Right ventricle myocardium inferior (tissue), 1 donor: Measurements from ENCODE around the gene STAC2. TPM values are rescaled to one million over a fixed set of nuclear protein-coding genes. Genes with fewer than 3 reads are reported as not detected.

Source experiments
- ATAC-seq: fragments of 200-7000 bp; cut with Tn5 transposase; one replicate; pipeline ENCODE4 v1.9.1; 2020; ENCODE audit warnings: mild to moderate bottlenecking, moderate library complexity
- DNase-seq: peaks from one replicate; pipeline ENCODE4 v3.0.0; 2021; ENCODE audit errors: missing footprints
- intact Hi-C: fragments of 100-400 bp; cut with DNase I; formaldehyde crosslinking; loops from one replicate; pipeline ENCODE4 v1.11.0; 2022
- total RNA-seq: library from RNA; stranded (reverse); fragmentation: NEBNext Ultra II Directional; extraction: Animal tissue kit (Norgen Biotek cat#: 25700); gene quantifications from one replicate; pipeline ENCODE4 v1.2.1, GENCODE V29; 2021
- donor health status: DM: no; HTN: yes; CAD: no; lungs with severe emphysema.

Gene STAC2
- total RNA-seq, 1 donor from 2014 or later: 2.9 TPM

DNA sequence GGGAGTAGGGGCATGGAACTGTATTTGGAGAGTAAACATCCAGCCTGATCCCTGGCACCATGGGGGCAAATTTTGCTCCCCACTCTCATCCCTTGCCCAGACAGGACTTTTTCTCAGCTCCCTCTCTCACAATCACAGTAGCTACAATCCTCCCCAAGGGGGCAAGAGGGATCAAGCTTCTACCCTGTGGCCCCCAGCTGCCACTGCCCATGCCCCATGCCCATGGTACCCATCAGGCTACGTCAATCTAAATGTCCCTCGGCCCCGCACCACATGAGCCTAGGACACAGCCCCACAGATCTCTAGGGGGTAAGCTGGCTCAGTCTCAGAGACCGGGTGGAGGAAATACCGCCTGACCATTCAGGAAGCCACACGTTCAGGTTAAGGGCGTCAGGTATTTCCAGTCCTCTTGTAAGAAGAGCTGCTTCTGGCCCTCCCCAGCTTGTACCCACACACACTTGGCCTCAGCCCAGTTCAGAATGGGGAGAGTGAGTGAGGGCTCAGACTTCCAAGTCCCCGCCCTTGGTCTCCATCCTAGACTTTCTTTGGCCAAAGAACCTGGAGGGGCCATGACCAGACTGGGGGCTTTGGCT is 30.1 kb downstream of the STAC2 start:
- intact Hi-C loops: no loop called here
- DNase-seq (peak; percentile 55), ATAC-seq (no peak)

DNA sequence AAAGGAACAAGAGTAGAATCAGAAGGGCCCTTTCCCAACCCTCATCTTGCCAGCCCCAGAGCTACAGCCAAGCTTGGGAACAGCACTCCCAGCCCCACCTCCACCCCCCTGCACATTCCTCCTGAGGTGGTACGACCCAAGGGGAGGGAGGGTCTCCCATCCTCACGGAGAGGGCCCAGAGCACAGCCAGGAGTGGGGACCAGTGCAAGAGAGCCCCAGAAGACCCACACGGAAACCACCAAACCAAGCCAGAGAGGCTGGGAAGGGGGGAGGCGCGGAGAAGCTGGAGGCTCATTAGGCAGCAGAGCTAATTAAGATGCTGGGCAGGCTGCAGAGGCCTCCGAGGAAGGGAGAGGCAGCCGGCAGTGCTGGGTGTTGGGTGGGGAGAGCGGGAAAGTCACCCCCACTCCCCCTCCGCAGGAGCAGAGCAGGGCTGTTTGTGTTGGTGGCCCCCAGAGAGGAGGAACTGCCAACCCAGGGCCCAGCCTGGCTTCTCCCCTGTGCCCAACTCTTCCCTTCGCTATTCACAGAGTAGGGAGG is 30.7 kb downstream of the STAC2 start:
- DNase-seq: peak; percentile 7
- ATAC-seq: no peak
- intact Hi-C loops: no loop called here

DNA sequence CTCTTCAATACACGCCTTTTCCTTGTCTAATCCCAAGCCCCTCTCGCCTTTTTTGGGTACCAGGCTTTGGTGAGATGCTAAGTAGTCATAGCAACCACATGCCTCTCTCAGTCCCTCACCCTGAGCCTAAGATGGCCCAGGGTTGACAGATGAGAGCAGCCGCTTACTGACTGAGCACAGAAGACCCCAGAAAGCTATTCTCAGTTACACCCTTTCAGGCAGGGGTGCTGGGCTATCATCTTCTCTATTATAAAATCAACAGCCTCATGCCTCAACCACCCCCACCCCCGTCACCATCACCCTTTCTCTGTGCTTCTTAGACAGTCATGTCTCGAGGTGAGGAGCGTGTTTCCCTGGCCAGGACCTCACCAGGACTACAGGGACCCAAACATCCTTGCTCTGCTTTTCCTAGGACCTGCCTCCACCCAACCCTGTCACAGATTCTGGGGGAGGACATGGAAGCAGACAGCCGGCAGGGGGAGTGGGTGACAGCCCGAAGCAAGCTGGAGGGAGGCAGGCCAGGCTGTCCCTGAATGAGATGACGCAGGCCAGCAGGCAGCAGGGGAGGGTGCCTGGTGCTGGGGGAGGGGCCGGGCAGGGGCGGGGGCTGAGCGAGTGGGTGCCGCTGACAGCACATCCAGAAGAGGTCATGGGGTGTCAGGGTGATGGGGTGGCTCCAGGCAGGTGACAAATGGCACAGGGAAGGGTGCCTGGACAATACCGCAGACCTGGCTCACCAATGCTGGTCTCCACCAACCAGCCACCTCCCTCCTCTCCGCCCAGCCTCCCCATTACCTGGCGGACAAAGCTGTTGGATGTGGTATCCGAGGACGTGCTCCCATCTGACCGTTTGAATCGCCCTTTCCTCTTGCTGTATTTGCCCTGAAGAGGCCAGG is 31.4 kb downstream of the STAC2 start:
- intact Hi-C loops: no loop called here
- ATAC-seq: peak; percentile 52
- peak; percentile 75 for DNase-seq

DNA sequence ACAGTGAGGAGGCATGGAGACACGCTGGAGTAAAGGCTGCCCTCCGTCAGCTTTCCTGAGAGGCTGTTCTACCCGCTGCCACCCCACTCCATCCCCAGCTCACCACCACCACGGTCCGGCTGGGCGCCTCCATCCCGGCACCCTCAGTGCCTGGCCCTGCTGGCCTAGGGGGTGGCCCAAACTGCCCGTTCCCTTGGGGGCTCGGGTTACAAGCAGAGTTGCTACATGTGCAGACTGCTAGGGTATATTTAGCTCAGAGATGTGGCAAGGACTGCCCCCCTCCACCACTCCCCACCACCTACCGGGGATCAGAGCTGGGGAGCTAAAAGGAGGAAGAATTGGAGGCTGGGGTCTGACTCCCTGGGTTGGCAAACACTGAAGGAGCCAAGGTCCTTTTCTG is 32.4 kb downstream of the STAC2 start:
- DNase-seq: peak; percentile 37
- no peak for ATAC-seq

DNA sequence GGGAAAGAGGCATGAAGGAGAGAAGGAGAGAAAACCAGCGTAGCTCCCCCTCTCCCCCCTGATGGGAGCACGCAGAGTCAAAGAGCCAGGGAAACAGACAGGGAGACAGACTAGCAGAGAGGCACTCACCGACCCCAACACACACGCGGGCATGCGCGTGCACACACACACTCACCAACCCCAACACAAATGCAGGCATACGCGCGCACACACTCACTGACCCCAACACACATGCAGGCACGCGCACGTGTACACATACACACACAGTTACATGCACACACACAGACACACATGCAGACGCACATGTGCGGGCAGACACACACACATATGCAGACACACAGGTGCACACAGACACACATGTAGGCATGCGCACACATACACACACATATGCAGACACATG is 32.8 kb downstream of the STAC2 start:
- intact Hi-C loops: no loop called here
- no peak for ATAC-seq
- DNase-seq: peak; percentile 77

More for the DNA sequence above, 32.4 kb downstream of the STAC2 start:
- intact Hi-C loops: no loop called here

DNA sequence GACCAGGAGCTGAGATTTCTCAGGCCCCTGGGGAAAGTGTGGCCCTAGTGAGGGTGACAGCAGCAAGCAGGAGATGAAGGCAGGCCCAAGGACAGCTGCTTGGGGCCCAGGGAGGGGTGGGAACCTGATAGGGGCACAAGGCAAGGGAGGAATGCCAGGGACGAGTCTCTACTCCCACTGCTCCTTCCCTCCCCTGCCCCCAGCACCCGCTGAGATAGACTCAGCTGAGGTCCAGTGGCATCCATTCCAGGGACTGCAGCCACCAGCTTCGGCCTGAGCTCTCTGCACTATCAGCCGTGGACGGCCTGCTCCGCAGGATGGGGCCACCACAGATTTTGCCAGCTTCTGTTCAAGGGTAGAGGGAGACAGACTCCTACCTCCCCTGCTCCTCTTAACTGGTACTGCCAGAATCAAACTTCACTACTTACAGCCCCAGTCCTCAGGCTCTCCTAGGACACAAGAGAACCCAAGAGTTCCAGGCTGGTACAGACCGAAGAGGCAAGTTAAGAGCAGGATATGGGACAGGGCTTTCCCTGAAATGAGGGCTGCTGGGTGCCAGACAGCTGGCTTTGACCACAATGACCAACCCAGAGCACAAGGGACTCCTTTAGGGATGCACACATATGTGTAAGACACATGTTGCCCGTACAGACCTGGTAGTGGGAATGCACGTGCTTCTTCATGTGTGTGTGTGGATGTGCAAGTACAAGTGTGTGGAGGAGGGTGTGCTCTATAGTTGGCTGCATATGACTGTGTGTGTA is 33.8 kb downstream of the STAC2 start:
- intact Hi-C loops: no loop called here
- peak; percentile 20 for DNase-seq
- ATAC-seq: no peak

DNA sequence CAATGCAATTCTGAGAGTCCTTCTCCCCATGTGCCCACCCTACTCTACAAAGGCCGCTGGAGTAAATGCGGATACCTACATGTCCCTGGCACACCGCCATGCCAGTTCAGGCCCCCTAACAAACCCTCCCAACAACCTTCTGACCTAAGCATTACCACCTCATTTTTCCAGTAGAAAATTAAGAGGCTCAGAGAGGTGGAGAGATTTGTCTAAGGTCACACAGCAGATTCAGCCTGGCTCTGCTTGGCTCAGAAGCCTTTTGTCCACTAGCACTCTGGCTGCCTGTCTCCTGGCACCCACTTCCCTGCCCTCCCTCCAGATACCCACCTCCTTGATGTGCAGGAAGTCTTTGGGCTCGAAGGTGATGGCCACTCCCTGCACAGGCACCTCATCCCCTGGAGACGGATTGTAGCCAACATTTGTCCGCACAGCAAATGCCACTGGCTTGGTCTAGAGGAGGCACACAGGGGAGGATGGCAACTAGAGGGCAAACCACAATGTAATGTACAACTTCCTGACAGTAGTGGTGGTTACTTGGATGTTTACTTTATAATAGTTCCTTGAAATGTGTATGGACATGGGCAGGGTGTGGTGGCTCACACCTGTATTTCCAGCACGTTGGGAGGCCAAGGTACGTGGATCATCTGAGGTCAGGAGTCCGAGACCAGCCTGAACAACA is 38.5 kb downstream of the STAC2 start:
- DNase-seq (no peak), ATAC-seq (no peak)
- intact Hi-C loops: no loop called here

DNA sequence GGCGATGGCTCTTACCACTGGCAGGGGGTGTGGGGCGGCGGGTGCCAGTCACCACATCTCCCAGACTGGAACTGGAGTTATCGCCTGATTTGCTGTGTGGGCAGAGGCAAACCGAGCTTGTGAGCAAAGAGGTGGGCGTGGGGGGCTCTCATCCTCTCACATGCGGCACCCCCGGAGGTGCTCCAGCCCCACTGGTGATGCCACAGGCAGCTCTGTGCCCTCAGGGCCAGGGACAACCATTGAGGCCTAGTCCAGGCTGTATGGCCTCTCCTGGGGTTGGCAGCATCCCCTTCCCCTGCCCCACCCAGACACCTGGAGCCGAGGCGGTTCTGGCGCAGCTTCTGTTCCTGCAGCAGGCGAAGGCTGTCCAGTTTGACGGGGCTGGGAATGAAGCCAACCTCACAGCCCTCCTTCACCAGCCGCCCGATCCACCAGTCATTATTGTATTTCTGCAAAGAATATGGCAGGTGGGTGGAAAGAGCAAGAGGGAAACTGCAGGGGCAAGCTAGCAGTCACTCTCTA is 39.2 kb downstream of the STAC2 start:
- intact Hi-C loops: no loop called here
- DNase-seq (no peak), ATAC-seq (no peak)

DNA sequence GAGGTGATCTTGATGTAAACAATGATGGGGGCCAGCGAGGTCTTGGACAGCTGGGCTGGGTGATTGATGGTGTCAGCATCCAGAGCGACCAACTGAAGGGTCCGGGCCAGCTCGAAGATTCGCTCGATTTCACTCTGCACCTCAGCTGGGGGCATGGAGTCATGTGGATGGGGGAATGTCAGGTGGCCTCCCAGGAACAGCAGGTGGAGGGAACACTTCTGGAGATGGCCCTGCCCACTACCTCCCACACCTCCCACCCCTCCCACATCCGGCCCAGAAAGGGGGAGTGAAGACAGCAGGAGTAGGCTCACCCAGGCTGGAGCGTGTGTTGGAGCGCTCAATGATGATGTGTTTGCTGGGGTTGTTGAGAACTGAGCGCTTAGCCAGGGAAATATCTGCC is 42.0 kb downstream of the STAC2 start:
- no peak for DNase-seq
- ATAC-seq: no peak
- intact Hi-C loops: no loop called here

DNA sequence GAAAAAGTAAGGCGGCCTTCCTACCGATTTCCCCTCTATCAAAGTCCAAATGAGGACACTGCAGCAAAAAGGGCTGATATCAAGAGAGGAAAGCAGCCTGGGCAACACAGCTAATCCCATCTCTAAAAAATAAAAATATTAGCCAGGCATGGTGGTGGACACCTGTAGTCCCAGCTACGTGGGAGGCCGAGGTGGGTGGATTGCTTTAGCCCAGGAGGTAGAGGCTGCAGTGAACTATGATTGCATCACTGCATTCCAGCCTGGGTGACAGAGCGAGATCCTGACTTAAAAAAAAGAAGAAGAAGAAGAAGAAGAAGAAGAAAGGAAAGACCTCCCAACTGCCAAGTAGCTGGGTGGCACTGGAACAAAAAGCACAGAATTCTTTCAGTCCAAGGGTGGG is 42.7 kb downstream of the STAC2 start:
- DNase-seq (no peak), ATAC-seq (no peak)
- intact Hi-C loops: no loop called here

DNA sequence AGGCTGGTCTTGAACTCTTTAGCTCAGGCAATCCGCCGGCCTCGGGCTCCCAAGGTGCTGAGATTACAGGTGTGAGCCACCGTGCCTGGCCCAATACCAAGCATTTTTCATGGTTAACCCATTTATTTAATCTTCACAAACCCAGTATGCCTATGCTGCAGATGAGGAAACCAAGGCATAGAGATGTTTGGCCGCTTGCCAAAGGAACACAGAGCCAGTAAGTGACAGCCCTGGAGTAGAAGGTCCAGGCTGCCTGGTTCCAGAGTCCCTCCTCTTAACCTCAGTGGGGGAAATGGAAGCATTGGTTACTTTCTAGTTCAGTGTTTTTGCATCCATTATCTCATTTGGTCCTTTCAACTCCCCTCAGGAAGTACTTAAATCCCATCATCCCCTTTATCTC is 44.4 kb downstream of the STAC2 start:
- no peak for ATAC-seq
- intact Hi-C loops: no loop called here

DNA sequence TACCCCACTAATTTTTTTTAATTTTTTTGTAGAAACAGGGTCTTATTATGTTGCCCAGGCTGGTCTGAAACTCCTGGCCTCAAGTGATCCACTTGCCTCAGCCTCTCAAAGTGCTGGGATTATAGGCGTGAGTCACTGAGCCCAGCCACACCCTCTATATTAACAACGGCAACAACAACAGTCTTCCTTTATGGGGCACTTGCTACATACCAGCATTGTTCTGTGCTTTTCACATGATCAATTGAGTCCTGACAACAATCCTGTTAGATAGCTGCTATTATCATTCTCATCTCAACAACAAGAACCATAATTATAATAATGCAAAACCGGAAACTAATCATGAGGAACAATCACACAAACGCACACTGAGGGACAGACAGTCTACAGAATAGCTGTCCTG is 47.2 kb downstream of the STAC2 start:
- DNase-seq: no peak
- intact Hi-C loops: no loop called here
- ATAC-seq: no peak

More for the DNA sequence above, 44.4 kb downstream of the STAC2 start:
- DNase-seq: no peak

DNA sequence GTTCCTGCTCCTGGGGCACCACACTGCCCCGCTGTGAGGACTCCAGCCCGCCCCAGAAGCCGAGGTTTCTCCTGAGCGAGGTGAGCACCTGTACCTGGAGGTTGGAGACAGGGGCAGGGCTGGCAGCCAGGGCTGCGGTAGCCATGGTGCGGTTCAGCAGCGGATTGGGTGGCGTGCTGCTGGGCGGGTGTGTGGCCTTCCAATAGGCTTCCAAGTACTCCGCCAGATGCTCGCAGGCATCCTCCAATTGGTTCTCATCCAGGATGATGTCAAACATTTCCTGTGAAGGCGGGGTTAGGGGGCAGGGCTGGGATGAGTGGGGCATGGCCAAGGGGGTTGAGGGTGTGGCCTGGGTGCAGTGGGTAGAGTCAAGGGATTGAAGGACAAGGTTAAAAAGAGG is 48.5 kb downstream of the STAC2 start:
- intact Hi-C loops: no loop called here
- ATAC-seq (no peak), DNase-seq (no peak)

DNA sequence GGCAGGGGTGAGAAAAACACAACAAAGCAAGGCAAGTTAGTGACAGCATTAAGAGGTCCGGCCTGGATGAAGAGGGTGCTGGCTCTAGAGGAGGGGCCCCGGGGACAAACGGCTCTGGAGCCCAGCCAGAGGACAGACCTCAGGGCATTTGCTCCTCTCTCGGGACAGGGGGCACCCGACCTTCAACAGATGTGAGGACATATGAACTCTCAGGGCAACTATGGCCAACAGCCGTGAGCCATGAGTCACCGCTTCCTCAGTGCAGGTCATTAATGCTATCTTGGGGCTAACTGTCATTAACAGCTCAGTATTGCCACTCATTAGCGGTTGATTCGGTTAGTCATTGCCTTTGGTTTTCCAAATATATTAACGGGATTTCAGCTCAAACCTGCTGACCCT is 50.1 kb downstream of the STAC2 start:
- ATAC-seq (no peak), DNase-seq (no peak)
- intact Hi-C loops: loop anchor here (1.0 kb wide), 1 partner anchor 194 kb away; no protein-coding TSS in a partner anchor

DNA sequence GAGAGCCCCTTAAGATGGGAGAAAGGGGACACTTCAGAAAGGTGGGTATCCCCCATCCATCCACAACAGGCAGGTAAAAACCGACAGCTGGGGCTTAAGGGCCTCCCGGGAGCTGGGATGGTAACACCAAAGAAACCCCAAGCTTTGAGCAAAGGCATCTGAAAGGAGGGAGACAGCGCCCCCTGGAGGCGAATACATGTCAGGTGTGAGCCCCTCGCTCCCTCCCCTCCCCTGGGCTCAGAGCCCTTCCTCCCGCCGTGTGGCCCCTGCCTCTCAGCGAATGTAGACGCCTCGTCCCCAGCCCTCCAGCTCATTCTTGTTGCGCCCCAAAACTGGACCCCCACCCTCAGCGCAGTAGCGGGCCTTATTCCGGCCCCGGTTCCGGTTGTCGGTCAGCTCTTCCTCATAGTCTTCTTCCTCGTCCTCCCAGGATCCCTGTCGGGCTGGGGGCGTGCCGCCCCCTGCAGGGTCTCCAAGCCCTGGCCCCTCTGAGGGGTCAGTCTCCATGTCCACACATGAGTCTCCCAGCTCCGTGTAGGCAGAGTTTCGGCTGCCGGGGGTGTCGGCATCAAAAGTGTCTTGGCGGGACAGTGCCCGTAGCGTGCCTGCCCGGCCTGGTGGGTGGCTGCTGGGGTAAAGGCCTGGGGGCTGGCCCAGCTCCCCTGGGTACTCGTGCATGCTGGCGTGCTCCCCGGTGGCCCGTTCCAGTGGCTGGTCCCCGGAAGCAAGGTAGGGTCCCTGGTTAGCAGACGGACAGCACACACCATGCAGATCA is 50.6 kb downstream of the STAC2 start:
- intact Hi-C loops: loop anchor here (1.0 kb wide), 1 partner anchor 194 kb away; no protein-coding TSS in a partner anchor
- ATAC-seq: peak; percentile 81
- DNase-seq: peak; percentile 87

DNA sequence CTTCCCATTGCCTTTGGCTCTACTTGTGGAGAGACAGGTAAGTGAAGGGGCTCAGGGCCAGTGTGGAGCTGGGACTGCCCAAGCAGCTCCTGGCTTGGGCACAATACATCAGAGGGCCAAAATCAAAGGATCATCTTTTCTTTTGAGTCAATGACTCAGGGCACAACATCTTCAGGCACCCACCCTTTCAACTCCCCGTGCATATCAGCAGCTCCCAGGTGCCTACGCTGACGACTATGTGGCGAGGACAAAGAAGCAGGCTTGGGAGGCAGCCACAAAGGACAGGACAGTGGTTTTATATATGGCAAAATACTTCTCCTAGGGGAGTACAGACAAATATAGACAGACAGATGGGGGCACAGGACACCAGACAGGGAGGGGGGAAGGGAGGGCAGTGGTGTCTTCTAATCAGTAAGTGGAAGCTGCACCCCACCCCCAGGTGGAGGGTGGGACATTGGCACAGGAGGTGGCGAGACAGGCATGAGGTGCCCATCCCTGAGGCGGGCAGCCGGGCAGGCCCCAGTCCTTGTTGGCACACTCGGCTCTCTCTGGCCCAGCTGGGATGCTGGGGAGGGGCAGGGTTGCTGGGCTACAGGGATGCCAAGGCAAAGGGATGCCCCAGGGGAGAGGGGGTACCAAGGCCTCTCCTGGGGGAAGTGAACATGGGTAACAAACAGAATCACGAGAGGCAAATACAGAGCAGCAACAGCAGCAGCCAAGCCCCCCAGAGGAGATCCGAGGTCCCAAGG is 52.0 kb downstream of the STAC2 start:
- DNase-seq (no peak), ATAC-seq (no peak)
- intact Hi-C loops: no loop called here

DNA sequence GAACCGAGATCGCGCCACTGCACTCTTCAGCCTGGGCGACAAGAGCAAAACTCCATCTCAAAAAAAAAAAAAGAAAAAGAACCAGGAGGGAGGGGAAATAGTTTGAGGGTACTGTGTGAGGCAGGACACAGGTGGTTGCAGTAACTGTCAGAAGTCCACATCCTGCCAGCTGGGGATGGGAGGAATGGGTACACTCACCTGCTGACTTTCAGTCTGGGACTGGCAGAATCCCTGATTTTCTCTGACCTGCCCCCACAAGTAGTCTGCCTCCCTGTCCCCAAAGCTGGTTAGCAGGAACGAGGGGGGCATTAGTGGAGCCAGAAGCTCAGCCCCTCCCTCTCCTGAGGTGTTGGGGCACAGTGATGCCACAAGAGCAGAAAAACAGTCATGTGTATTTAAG is 52.7 kb downstream of the STAC2 start:
- intact Hi-C loops: no loop called here
- no peak for DNase-seq
- ATAC-seq: no peak
